Measurements from ENCODE around the gene MAEA.
"Not testable (repeated sequence)": the region's sequence is repeated elsewhere in the genome, so short reads cannot be mapped to it uniquely, and the experiment has no call there.

MAEA gene

GRCh38 chr4:1321946-1322650 is 32.4 kb downstream of the MAEA start:
- H3K27ac ChIP-seq: no peak overlapping the region
- no peak for TF ChIP-seq CTCF (conservative IDR thresholded peaks at IDR 0.05)
- no peak for TF ChIP-seq ZFX (IDR thresholded peaks at IDR 0.05)

GRCh38 chr4:1323280-1323634 is 33.6 kb downstream of the MAEA start:
- TF ChIP-seq ZFX (IDR thresholded peaks at IDR 0.05): no peak
- TF ChIP-seq CTCF (conservative IDR thresholded peaks at IDR 0.05): no peak
- no peak overlapping the region for H3K27ac ChIP-seq

- H3K27ac ChIP-seq: no peak overlapping the region
- TF ChIP-seq ZFX (IDR thresholded peaks at IDR 0.05): no peak
- no peak for TF ChIP-seq CTCF (conservative IDR thresholded peaks at IDR 0.05)
Observed at GRCh38 chr4:1323635-1324442, 34.1 kb downstream of the MAEA start.

- H3K27ac ChIP-seq: not testable (repeated sequence)
Observed at GRCh38 chr4:1324443-1325175, 34.9 kb downstream of the MAEA start.

GRCh38 chr4:1325176-1325480 is 35.4 kb downstream of the MAEA start:
- no peak overlapping the region for H3K27ac ChIP-seq
- no peak for TF ChIP-seq CTCF (conservative IDR thresholded peaks at IDR 0.05)
- no peak for TF ChIP-seq ZFX (IDR thresholded peaks at IDR 0.05)

- H3K27ac ChIP-seq: no peak overlapping the region
Observed at GRCh38 chr4:1325681-1326635, 36.3 kb downstream of the MAEA start.

More at GRCh38 chr4:1325681-1326635, 36.3 kb downstream of the MAEA start:
- TF ChIP-seq CTCF (conservative IDR thresholded peaks at IDR 0.05): no peak
- no peak for TF ChIP-seq ZFX (IDR thresholded peaks at IDR 0.05)

All from C4-2B (cell line).